ENCODE measurements around the gene VPS52.

The VPS52 gene

DNA sequence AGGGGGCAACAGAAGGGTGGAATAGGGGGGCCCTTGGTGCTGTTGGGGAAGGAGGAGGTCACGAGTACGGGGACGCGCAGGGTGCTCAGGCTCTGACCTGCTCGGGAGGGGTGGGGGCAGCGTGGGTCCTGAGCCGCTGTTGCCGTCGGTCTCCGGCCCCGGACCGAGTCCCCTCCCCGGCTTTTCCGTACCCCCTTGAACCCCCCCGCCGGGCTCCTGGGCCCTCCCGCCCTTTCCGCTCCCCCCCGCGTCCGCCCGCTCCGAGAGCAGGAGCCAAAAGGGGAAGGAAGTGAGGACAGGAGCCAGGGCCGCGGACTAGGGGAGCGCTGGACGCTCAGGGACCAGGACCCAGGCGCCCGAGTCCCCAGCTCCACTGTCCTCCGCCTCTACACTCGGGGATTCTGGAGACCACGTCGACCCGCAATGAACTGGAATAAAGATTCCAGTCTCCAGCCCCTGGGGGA is 27.1 kb upstream of the VPS52 start, which contains the start of gene RGL2:
Gene RGL2 (minus strand): TSS at position 170 of the 464 bp plus-strand sequence. CDS start 332 bp downstream, outside the sequence.
- Histone ChIP-seq H3K4me2 (ENCODE audit: low read length) (peak within 1 kb of the TSS; percentile 89), H3K36me3 (ENCODE audit: insufficient read depth, low read length) (peaks cover 5% of the 10 kb centered on the region), H3K4me3 (ENCODE audit: low read length) (peak within 1 kb of the TSS; percentile 87), H3K9me3 (replicated peaks; ENCODE audit: low read length) (no peaks in the 10 kb centered on the region), H3K9ac (ENCODE audit: low read depth, low read length) (peak within 1 kb of the TSS; percentile 96), H3K4me1 (ENCODE audit: control insufficient read depth, insufficient read depth, low read length) (peaks cover 6% of the 10 kb centered on the region), H3K27me3 (ENCODE audit: control insufficient read depth, insufficient read depth, low read length) (no peaks in the 10 kb centered on the region)

DNA sequence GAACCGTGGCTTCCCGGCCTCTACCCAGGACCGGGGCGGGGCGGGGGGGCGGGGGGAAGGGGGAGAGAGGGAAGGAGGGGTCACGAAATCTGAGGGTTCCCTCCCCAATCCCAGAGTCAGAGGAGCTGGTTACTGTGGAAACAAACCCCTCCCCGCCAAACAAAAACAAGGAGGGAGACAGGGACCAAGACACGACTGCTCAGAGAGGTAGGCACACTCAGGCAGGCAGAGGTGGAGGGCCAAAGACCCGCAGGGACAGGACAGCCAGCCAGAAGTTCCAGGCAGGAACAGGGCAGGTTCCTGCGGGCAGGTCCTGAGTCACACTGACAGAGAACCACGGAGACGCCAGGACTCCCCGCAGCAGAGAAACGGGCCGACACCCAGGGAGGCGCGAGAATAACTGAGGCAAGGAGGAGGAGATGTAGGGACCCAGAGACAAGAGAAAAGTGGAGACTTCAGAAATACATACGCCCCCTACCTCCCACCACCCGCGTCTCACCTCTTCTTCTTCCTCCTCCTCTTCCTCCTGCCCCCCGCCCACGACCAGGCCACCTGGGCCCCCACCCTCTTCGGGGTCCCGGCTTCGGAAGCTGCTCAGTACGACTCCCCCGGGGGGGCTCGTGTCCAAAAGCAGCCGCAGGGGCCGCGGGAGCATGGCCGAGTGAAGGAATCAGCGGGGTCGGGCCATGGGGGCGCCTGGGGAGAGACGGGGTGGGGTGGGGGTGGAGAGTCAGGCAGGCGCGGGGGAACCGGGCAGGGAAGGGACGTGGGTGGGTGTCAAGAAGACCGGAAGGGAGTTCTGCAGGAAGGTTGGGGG is 26.5 kb upstream of the VPS52 start:
- H3K4me2 ChIP-seq (ENCODE audit: low read length) = peak overlapping the region; percentile 89
- peaks cover 3% of the 10 kb centered on the region for H3K36me3 ChIP-seq (ENCODE audit: insufficient read depth, low read length)
- peaks cover 6% of the 10 kb centered on the region for H3K4me1 ChIP-seq (ENCODE audit: control insufficient read depth, insufficient read depth, low read length)
- H3K9me3 ChIP-seq (replicated peaks; ENCODE audit: low read length) = no peaks in the 10 kb centered on the region
- H3K4me3 ChIP-seq (ENCODE audit: low read length) = peak overlapping the region; percentile 87
- peak overlapping the region; percentile 96 for H3K9ac ChIP-seq (ENCODE audit: low read depth, low read length)
- no peaks in the 10 kb centered on the region for H3K27me3 ChIP-seq (ENCODE audit: control insufficient read depth, insufficient read depth, low read length)

DNA sequence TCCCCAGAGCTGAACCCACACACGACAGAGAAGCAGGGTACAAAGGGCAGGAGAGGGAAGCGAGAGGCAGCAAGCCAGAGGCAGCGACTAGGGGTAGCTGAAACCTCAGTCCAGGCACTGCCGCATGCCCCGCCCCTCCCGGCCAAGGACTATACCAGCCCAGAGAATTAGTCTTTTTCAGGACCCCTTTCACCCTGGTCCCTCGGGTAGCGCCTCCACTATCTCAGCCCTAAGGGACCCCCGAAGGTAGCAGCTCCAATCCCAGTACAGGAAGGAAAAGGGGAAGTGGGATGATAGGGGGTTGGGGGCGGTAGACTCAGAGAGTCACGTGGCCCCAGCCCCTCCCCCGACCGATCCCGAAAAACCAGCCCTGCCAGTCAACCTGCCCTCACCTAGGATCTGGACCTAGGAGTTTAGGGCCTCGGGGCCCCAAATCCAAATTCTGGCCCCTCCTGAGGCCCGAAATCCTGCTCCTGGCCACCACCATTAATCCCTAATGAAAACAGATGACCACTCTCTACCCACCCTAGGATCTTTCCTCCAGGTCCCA is 25.8 kb upstream of the VPS52 start:
- Histone ChIP-seq H3K27me3 (ENCODE audit: control insufficient read depth, insufficient read depth, low read length) (no peaks in the 10 kb centered on the region), H3K36me3 (ENCODE audit: insufficient read depth, low read length) (peaks cover 4% of the 10 kb centered on the region), H3K4me2 (ENCODE audit: low read length) (peak overlapping the region; percentile 89), H3K4me3 (ENCODE audit: low read length) (peak overlapping the region; percentile 87), H3K9ac (ENCODE audit: low read depth, low read length) (peak overlapping the region; percentile 77), H3K4me1 (ENCODE audit: control insufficient read depth, insufficient read depth, low read length) (peaks cover 6% of the 10 kb centered on the region), H3K9me3 (replicated peaks; ENCODE audit: low read length) (no peaks in the 10 kb centered on the region)

DNA sequence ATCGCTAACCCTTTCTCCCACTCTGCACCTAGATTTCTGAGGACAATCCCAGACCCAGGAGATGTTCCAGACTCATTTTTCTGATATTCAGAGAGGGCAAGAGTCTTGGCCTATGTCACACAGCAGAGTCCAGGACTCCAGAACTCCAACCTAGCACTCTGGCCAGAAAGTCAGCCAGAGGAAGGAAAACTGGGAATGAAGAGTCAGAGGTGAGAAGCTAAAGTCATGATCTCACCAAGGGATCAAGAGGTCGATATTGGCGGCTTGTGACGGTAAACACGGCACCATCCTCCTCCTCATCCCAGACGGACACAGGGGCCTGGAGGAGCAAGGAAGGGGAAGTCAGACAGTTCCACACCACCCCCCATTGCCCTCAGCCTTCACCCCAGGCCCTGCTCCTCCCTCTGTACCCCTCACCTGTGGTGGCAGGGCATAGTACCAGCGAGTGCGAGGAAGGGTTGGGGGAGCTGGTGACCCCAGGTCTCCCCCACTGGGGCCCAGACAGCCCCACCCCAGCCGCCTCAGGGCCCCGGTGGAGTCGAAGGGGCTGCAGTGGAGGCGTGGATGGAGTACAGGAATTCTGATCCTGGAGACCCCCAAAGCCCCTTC is 25.2 kb upstream of the VPS52 start:
- peaks cover 6% of the 10 kb centered on the region for H3K4me1 ChIP-seq (ENCODE audit: control insufficient read depth, insufficient read depth, low read length)
- peaks cover 10% of the 10 kb centered on the region for H3K36me3 ChIP-seq (ENCODE audit: insufficient read depth, low read length)
- peak overlapping the region; percentile 77 for H3K9ac ChIP-seq (ENCODE audit: low read depth, low read length)
- H3K4me3 ChIP-seq (ENCODE audit: low read length) = peak overlapping the region; percentile 87
- no peaks in the 10 kb centered on the region for H3K9me3 ChIP-seq (replicated peaks; ENCODE audit: low read length)
- H3K4me2 ChIP-seq (ENCODE audit: low read length) = peak overlapping the region; percentile 89
- H3K27me3 ChIP-seq (ENCODE audit: control insufficient read depth, insufficient read depth, low read length) = no peaks in the 10 kb centered on the region

DNA sequence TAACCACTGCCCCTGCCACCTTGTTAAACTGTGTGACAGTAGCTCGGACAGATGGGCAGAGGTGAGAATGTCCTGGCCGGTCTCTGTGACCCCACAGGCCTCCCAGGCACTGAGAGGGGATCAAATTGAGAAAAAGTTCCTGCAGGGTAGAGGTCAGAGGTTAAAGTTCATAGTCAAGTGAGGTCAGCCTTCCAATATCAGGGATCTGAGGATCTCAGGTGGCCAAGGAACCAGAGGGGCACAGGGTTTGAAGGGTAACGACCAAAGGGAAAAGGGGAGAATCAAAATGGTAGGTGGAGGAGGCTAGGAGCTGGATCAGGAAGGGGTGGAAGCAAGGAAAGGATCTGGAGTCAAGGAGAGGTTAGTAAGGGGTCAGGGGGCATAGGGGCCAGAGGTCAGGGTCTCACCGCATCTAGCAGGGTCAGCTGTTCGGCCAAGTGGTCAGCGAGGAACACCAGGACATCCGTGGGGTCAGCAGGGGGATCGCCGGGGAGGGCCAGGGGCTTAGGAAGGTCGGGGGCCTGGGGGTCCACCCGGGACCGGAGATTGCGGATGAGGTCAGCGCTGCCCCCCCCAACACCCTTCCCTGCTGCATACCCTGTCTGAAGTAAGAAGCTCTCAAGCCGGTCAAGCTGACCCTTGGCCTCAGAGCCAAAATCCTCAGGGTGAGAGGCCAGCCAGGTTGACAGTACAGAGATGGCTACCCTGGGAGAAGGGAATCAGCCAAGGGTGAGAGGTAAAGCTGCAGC is 24.1 kb upstream of the VPS52 start:
- peaks cover 6% of the 10 kb centered on the region for H3K4me1 ChIP-seq (ENCODE audit: control insufficient read depth, insufficient read depth, low read length)
- no peak overlapping the region for H3K4me2 ChIP-seq (ENCODE audit: low read length)
- peaks cover 15% of the 10 kb centered on the region for H3K36me3 ChIP-seq (ENCODE audit: insufficient read depth, low read length)

DNA sequence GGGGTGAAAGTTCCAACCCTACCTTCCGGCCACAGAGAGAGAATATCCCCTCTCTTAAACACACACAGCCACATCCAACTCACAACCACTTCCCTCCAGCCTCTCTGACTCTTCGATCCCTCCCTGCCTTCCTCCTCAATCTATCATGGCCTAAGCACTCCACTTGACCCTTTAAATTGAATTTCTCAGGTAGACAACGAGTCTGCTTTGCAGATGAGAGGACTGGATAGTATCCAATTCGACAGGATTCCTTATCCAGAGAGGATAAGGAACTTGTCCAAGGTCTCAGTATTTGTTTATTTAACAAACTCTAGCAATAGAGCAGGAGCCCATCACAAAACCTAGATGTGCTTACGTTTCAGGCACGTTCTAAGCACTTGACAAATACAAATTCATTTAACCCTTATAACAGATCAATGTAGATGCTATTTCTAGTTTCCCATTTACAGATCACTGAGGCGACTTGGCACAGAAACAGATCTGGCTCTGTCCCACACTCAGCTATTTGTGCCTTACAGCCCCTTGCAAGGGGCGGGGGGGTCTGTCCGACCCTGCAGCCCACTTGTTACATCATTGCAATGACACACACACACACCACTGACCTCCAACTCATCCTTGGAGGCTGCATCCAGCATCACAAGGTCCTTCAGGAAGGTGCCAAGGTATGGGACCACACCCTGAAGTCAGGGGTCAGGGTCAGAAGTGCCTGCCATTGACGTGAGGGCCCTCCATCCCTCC is 22.6 kb upstream of the VPS52 start:
- Histone ChIP-seq H3K4me3 (ENCODE audit: low read length) (no peak overlapping the region), H3K9me3 (replicated peaks; ENCODE audit: low read length) (no peaks in the 10 kb centered on the region), H3K4me2 (ENCODE audit: low read length) (no peak overlapping the region), H3K27me3 (ENCODE audit: control insufficient read depth, insufficient read depth, low read length) (no peaks in the 10 kb centered on the region), H3K9ac (ENCODE audit: low read depth, low read length) (no peak overlapping the region), H3K4me1 (ENCODE audit: control insufficient read depth, insufficient read depth, low read length) (peaks cover 13% of the 10 kb centered on the region), H3K36me3 (ENCODE audit: insufficient read depth, low read length) (peaks cover 15% of the 10 kb centered on the region)

More for the DNA sequence above, 24.1 kb upstream of the VPS52 start:
- no peaks in the 10 kb centered on the region for H3K27me3 ChIP-seq (ENCODE audit: control insufficient read depth, insufficient read depth, low read length)
- no peak overlapping the region for H3K9ac ChIP-seq (ENCODE audit: low read depth, low read length)
- no peak overlapping the region for H3K4me3 ChIP-seq (ENCODE audit: low read length)
- no peaks in the 10 kb centered on the region for H3K9me3 ChIP-seq (replicated peaks; ENCODE audit: low read length)

DNA sequence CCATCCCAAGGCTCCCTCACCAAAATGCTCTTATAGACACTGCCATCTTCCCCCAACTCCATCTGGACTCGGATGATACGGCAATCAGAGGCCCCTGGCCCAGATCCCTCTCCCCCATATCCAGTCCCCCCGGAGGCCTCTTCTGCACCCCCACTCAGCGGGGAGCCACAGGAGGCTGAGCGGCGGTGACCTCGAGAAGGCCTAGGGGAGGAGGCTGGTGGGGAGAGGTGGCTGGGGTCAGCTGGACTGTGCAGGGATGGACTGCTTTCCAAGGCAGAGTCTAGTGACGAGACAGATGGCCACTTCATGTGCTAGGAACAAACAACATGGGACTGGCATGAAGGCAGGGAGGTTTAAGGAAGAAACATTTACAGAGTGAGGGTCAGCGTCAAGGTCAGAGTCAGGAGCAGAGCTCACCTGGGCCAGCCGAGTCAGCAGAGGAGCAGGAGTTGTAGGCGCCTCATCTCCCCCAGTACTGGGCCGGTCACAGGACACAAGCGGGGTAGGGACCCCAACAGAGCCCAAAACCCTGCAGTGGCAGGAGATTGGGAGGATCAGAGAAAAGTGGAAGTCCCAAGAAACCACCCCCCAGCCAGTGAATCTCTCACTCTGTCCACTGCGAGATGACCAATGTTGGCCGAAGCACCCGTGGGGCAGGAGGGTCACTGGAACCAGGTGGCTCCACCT is 21.5 kb upstream of the VPS52 start:
- no peaks in the 10 kb centered on the region for H3K9me3 ChIP-seq (replicated peaks; ENCODE audit: low read length)
- no peak overlapping the region for H3K9ac ChIP-seq (ENCODE audit: low read depth, low read length)
- H3K4me1 ChIP-seq (ENCODE audit: control insufficient read depth, insufficient read depth, low read length) = peaks cover 17% of the 10 kb centered on the region
- no peak overlapping the region for H3K4me3 ChIP-seq (ENCODE audit: low read length)
- H3K36me3 ChIP-seq (ENCODE audit: insufficient read depth, low read length) = peaks cover 15% of the 10 kb centered on the region
- no peaks in the 10 kb centered on the region for H3K27me3 ChIP-seq (ENCODE audit: control insufficient read depth, insufficient read depth, low read length)
- H3K4me2 ChIP-seq (ENCODE audit: low read length) = no peak overlapping the region

DNA sequence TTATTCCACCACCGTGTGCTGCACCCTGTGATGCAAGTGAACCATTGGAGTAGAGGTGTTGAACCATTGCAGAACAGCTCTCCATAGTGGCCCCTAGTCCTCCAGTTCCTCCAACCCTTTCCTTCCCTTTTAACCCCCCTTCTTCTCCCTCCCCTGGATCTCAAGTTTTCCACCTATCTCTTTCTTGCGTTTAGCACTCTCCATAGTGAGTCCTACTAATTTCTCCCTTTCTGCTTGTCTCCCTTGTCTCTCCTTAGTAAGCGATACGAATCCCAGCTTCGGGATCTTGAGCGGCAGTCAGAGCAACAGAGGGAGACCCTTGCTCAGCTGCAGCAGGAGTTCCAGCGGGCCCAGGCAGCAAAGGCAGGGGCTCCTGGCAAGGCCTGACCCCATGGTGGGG is 18.8 kb upstream of the VPS52 start:
- Histone ChIP-seq H3K27me3 (ENCODE audit: control insufficient read depth, insufficient read depth, low read length) (no peaks in the 10 kb centered on the region), H3K4me3 (ENCODE audit: low read length) (peak overlapping the region; percentile 98), H3K9ac (ENCODE audit: low read depth, low read length) (peak overlapping the region; percentile 90), H3K36me3 (ENCODE audit: insufficient read depth, low read length) (peaks cover 33% of the 10 kb centered on the region), H3K4me2 (ENCODE audit: low read length) (peak overlapping the region; percentile 93), H3K9me3 (replicated peaks; ENCODE audit: low read length) (no peaks in the 10 kb centered on the region), H3K4me1 (ENCODE audit: control insufficient read depth, insufficient read depth, low read length) (peaks cover 16% of the 10 kb centered on the region)

DNA sequence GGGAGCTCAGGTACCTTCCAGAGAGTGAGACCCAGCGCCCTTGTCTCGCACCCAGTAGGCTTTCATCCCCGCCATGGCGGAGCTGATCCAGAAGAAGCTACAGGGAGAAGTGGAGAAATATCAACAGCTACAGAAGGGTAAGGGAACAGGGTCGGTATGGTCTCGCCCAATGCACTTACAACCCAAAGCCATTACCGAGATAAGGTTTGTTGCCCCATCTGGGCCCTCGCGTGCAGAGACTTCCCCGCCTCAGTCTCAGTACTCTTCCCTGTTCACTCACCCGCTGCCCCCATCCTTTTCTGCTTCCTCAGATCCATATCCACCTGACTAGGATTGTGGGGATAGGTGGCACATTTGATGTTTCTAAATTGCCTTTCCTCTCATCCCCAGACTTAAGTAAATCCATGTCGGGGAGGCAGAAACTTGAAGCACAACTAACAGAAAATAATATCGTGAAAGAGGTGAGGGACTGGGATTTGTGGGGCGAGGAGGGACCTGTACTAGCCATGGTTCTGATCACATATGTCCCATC is 18.2 kb upstream of the VPS52 start:
- Histone ChIP-seq H3K36me3 (ENCODE audit: insufficient read depth, low read length) (peaks cover 38% of the 10 kb centered on the region), H3K4me1 (ENCODE audit: control insufficient read depth, insufficient read depth, low read length) (peaks cover 16% of the 10 kb centered on the region), H3K9me3 (replicated peaks; ENCODE audit: low read length) (no peaks in the 10 kb centered on the region), H3K9ac (ENCODE audit: low read depth, low read length) (peak overlapping the region; percentile 90), H3K4me2 (ENCODE audit: low read length) (peak overlapping the region; percentile 93), H3K4me3 (ENCODE audit: low read length) (peak overlapping the region; percentile 98), H3K27me3 (ENCODE audit: control insufficient read depth, insufficient read depth, low read length) (no peaks in the 10 kb centered on the region)
